Right lobe of liver (tissue), 4 donors: ENCODE data around the gene EXOSC9.

Experiments
- CTCF ChIP-seq, 4 donors: fragments of 200-600 bp in 3 of 4; fragments of 450-650 bp in 1 of 4; IDR thresholded peaks; one replicate each; pipeline versions ENCODE4 v1.5.1 to v1.8.0; 2016 to 2022; ENCODE audit warnings: antibody characterized with exemption in 4 of 4, mild to moderate bottlenecking in 2 of 4
- POLR2A ChIP-seq: fragments of 450-650 bp; IDR thresholded peaks from one replicate; pipeline ENCODE4 v1.6.1; 2017; ENCODE audit warnings: antibody characterized with exemption, mild to moderate bottlenecking
- donor health status: DM: no; HTN: no; CAD: no.
- donor health status: DM: no; HTN: no; CAD: no.
- donor health status: DM: no; HTN: yes; CAD: no.

- TF ChIP-seq CTCF (IDR thresholded peaks at IDR 0.05) (no peak), POLR2A (no peak)
Measured at GRCh38 chr4:121777625-121778024, 23.5 kb upstream of the EXOSC9 start.
